AG09309 (cell line): Measurements from ENCODE around the gene ELOVL5.

Source experiments
- DNase-seq: peaks from one replicate; pipeline ENCODE4 v3.0.0-alpha.2; 2010; ENCODE audit warnings: low read depth
- H3K4me3 ChIP-seq: 2 replicates; pipeline ENCODE4 v1.5.1; 2011; ENCODE audit warnings: mild to moderate bottlenecking, low read depth, low read length, moderate library complexity; ENCODE audit not compliant: control insufficient read depth
- TF ChIP-seq, protein P1 (sequence below): IDR thresholded peaks from 2 replicates; pipeline ENCODE4 v1.5.1; 2011; ENCODE audit warnings: mild to moderate bottlenecking, low read depth, low read length, inconsistent platforms; ENCODE audit not compliant: insufficient read depth, control insufficient read depth; ENCODE audit errors: missing control alignments

ELOVL5 gene

DNA sequence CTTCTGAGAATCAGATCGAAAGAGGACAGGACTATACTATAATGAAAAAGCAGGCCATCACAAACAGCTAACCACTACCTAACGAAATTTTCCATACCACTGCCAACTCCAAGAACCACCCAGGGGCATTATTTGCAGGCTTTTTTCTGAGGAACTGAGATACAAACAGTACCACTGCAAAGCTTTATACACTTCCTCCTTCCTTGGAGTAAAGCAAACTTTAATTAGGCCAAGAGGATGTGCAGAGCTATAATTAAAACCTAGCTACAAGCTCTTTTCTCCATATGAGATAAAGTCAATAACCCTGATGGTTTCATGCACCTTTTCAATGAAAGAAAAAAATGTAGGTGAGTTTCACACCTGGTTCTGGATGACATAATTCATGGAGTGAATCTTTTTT is 68.5 kb downstream of the ELOVL5 start:
- no peak for DNase-seq
- TF ChIP-seq, protein P1, sequence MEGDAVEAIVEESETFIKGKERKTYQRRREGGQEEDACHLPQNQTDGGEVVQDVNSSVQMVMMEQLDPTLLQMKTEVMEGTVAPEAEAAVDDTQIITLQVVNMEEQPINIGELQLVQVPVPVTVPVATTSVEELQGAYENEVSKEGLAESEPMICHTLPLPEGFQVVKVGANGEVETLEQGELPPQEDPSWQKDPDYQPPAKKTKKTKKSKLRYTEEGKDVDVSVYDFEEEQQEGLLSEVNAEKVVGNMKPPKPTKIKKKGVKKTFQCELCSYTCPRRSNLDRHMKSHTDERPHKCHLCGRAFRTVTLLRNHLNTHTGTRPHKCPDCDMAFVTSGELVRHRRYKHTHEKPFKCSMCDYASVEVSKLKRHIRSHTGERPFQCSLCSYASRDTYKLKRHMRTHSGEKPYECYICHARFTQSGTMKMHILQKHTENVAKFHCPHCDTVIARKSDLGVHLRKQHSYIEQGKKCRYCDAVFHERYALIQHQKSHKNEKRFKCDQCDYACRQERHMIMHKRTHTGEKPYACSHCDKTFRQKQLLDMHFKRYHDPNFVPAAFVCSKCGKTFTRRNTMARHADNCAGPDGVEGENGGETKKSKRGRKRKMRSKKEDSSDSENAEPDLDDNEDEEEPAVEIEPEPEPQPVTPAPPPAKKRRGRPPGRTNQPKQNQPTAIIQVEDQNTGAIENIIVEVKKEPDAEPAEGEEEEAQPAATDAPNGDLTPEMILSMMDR = no peak
- no peak overlapping the region for H3K4me3 ChIP-seq

DNA sequence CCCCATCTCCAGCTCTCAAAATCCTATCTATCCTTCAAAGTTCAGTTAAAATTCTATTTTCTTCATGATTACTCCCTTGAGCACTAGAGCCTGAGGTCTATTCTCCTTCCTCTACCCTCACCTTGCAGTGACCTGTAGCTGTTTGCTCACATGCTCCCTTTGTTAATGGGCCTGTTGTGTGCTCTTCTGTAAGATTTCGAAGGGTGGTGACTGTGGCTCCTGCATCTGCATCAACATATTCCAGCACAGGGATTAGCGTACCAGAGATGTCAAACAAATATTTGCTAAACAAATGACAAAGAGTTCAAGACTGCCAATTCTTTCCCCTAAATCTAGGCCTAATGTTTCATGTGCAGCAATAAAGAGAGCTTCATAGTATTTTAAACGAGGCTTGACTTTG is 69.5 kb downstream of the ELOVL5 start:
- DNase-seq = no peak
- H3K4me3 ChIP-seq = no peak overlapping the region
- TF ChIP-seq, protein P1 = no peak

DNA sequence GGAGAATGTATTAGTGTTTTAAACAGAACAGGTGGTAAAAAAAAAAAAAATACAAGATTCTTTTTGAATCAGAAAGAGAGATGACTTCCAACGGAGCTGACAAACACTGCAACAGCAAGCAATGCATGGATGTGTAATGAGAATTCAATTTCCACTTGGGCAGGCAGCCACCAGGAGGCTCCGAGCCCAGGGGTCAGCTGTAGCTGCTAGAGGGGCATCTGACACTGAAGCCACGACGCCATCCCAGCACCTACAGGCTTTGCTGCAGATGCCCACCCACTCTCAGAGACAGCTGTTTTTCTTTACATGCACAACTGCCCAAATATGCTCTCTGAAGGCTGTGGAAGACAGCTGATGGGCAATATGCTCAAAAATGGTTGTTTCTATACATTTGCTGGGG is 75.4 kb downstream of the ELOVL5 start:
- DNase-seq = no peak
- TF ChIP-seq, protein P1 = no peak
- H3K4me3 ChIP-seq = no peak overlapping the region

DNA sequence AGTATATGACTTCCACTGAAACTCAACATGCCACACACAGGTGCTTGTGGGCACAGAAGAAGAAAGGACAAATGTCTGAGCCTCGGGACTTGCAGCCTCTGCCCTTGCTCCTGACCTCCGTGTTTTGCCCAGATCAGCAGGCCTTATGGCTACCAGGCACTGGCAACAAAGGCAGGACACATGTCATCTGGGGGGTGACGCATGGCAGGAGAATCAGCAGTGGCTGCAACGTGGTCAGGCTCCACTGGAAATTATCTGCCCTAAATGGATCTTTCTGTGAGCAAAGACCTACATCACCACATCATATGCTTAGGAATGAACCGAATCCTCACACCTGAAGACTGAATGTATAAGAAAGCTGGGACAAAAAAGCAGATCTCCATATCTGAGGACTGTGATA is 78.9 kb downstream of the ELOVL5 start:
- H3K4me3 ChIP-seq = no peak overlapping the region
- DNase-seq = no peak
- TF ChIP-seq, protein P1 = no peak

DNA sequence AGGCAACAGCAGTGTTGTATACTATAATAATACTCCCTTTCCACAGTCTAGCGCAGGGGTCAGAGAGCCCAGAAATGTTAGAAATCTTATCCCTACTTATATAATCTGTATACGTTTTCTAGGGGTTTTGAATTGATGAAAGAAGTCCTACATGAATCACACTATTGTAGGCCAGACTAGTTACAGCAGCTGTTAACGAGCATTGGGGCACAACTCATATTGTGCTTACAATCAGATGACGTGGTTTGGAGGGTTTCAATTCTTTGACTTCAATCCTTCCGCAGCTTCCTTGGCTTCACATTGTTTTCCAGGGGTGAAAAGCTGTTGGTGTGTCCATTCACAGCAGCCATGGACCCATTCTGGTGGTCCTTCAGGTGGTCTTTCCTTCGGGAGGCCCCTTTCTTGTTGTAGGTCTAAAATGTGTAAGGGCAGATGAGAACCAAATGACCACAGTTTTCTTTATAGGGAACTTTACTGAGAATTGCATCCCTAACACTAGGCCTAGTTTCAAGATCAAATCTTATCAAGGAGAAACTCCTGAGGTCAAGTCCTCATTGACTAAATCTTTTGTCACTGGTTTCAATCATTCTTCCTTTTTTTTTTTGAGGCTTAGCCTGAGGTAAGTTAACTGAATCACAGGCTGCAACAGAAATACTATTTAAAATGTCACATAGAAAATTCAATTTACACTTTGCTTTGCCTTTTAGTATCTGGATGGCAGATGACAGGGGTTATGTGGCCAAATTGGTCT is 79.7 kb downstream of the ELOVL5 start:
- no peak for DNase-seq
- no peak overlapping the region for H3K4me3 ChIP-seq
- TF ChIP-seq, protein P1 = no peak

DNA sequence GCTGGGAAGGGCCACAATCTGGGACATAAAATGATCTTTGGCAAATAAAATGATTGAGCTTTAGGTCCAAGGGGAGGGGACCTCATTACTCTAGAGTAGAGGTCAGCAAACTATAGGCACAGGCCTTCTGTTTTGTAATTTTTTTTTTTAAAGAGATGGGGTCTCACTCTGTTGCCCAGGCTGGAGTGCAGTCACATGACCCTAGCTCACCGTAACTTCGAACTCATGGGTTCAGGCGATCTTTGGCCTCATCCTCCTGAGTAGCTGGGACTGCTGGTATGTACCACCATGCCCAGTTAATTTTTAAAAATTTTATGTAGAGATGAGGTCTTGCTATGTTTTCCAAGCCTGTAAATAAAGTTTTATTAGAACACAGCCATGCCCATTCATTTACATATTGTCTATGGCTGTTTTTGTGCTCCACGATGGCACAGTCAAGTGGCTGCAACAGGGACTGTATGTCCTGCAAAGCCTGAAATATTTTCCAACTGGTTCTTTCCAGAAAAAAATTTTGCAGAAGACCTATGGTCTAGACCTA is 82.1 kb downstream of the ELOVL5 start:
- no peak overlapping the region for H3K4me3 ChIP-seq
- TF ChIP-seq, protein P1 = no peak
- no peak for DNase-seq
